Mesendoderm (in vitro differentiated cells): ENCODE data around the gene NSUN6.

Experiments used
- DNase-seq: peaks from one replicate; pipeline ENCODE4 v3.0.0; 2013
- H2AK5ac ChIP-seq: 2 replicates; pipeline ENCODE4 v1.6.1; 2013; ENCODE audit warnings: low read length, inconsistent platforms
- H2BK120ac ChIP-seq: 2 replicates; pipeline ENCODE4 v1.6.1; 2013; ENCODE audit warnings: low read depth, mild to moderate bottlenecking, low read length, moderate library complexity, mixed read lengths
- H2BK15ac ChIP-seq: replicated peaks from 2 replicates; pipeline ENCODE4 v1.6.1; 2013; ENCODE audit warnings: low read depth, mild to moderate bottlenecking, moderate library complexity
- H2BK5ac ChIP-seq: 2 replicates; pipeline ENCODE4 v1.6.1; 2013; ENCODE audit warnings: low read length, inconsistent platforms
- H3K18ac ChIP-seq: 2 replicates; pipeline ENCODE4 v1.6.1; 2013; ENCODE audit warnings: mild to moderate bottlenecking, low read length, mixed read lengths
- H3K23ac ChIP-seq: one replicate; pipeline ENCODE4 v1.6.1; 2013; ENCODE audit warnings: low read length
- H3K27ac ChIP-seq: 2 replicates; pipeline ENCODE4 v1.5.1; 2013; ENCODE audit warnings: low read depth, mild to moderate bottlenecking, inconsistent platforms, low read length, moderate library complexity
- H3K27me3 ChIP-seq: 2 replicates; pipeline ENCODE4 v1.6.1; 2013; ENCODE audit warnings: low read length, control low read depth, mild to moderate bottlenecking, inconsistent platforms; ENCODE audit not compliant: insufficient read depth, poor library complexity
- H3K36me3 ChIP-seq: 2 replicates; pipeline ENCODE4 v1.6.1; 2013; ENCODE audit warnings: low read length, inconsistent platforms; ENCODE audit not compliant: control insufficient read depth, insufficient read depth
- H3K4ac ChIP-seq: one replicate; pipeline ENCODE4 v1.6.1; 2013; ENCODE audit warnings: low read depth, mild to moderate bottlenecking, low read length, moderate library complexity
- H3K4me1 ChIP-seq: 2 replicates; pipeline ENCODE4 v1.6.1; 2013; ENCODE audit warnings: low read depth, low read length, inconsistent platforms; ENCODE audit not compliant: control insufficient read depth
- H3K4me2 ChIP-seq: 2 replicates; pipeline ENCODE4 v1.6.1; 2013; ENCODE audit warnings: low read length
- H3K4me3 ChIP-seq: 2 replicates; pipeline ENCODE4 v1.5.1; 2013; ENCODE audit warnings: mild to moderate bottlenecking, low read length
- H3K56ac ChIP-seq: one replicate; pipeline ENCODE4 v1.6.1; 2013; ENCODE audit warnings: low read length
- H3K79me1 ChIP-seq: 2 replicates; pipeline ENCODE4 v1.6.1; 2013; ENCODE audit warnings: low read length, inconsistent platforms
- H3K79me2 ChIP-seq: 2 replicates; pipeline ENCODE4 v1.6.1; 2013; ENCODE audit warnings: mild to moderate bottlenecking, low read length; ENCODE audit not compliant: control insufficient read depth, insufficient read depth
- H3K9ac ChIP-seq: 2 replicates; pipeline ENCODE4 v1.6.1; 2013; ENCODE audit warnings: low read length, inconsistent platforms
- H4K5ac ChIP-seq: one replicate; pipeline ENCODE4 v1.6.1; 2013; ENCODE audit warnings: low read length
- H4K8ac ChIP-seq: one replicate; pipeline ENCODE4 v1.6.1; 2013; ENCODE audit warnings: low read depth, mild to moderate bottlenecking, control low read depth, low read length, moderate library complexity
- WGBS: extraction: QIAGEN DNeasy Blood & Tissue Kit; methylation state at CpG from one replicate; pipeline ENCODE4 v1.1.7; 2013; ENCODE audit warnings: low lambda C conversion rate, missing lambda C conversion rate; ENCODE audit not compliant: insufficient coverage; ENCODE audit errors: extremely low coverage; 5-methylcytosine and 5-hydroxymethylcytosine counted together

NSUN6 gene

GRCh38 chr10:18563003-18563726 is 88.2 kb downstream of the NSUN6 start:
- no peak overlapping the region for H4K5ac ChIP-seq

GRCh38 chr10:18561861-18562551 is 89.4 kb downstream of the NSUN6 start:
- no peak overlapping the region for H3K4me2 ChIP-seq
- no peak overlapping the region for H2BK5ac ChIP-seq
- no peak overlapping the region for H3K23ac ChIP-seq
- no peak overlapping the region for H2BK15ac ChIP-seq
- H3K27me3 ChIP-seq, result no peaks in the 10 kb centered on the region
- no peak overlapping the region for H4K5ac ChIP-seq
- no peak overlapping the region for H3K9ac ChIP-seq
- H3K4me3 ChIP-seq, result no peak overlapping the region
- no peak overlapping the region for H2BK120ac ChIP-seq
- DNase-seq, result peak; percentile 66
- H3K56ac ChIP-seq, result no peak overlapping the region
- H3K4ac ChIP-seq, result no peak overlapping the region
- no peak overlapping the region for H3K27ac ChIP-seq
- H3K79me2 ChIP-seq, result no peaks in the 10 kb centered on the region
- H3K36me3 ChIP-seq, result no peaks in the 10 kb centered on the region
- WGBS, result 100% methylated on average over 7 of the region's 8 CpGs
- no peak overlapping the region for H2AK5ac ChIP-seq
- H4K8ac ChIP-seq, result no peak overlapping the region
- no peaks in the 10 kb centered on the region for H3K79me1 ChIP-seq
- H3K18ac ChIP-seq, result no peak overlapping the region
- no peaks in the 10 kb centered on the region for H3K4me1 ChIP-seq

More at GRCh38 chr10:18563003-18563726, 88.2 kb downstream of the NSUN6 start:
- Histone ChIP-seq H3K27me3 (no peaks in the 10 kb centered on the region), H3K79me1 (no peaks in the 10 kb centered on the region), H3K18ac (no peak overlapping the region), H2BK5ac (no peak overlapping the region), H2BK120ac (no peak overlapping the region), H3K4ac (no peak overlapping the region), H4K8ac (no peak overlapping the region), H3K4me2 (no peak overlapping the region), H3K56ac (no peak overlapping the region), H3K9ac (no peak overlapping the region), H3K79me2 (no peaks in the 10 kb centered on the region), H3K4me3 (no peak overlapping the region), H2BK15ac (no peak overlapping the region), H2AK5ac (no peak overlapping the region), H3K4me1 (no peaks in the 10 kb centered on the region), H3K27ac (no peak overlapping the region), H3K23ac (no peak overlapping the region), H3K36me3 (no peaks in the 10 kb centered on the region)
- DNase-seq, result no peak
- 100% methylated on average over 6 of the region's 6 CpGs for WGBS

GRCh38 chr10:18557960-18558359 is 93.4 kb downstream of the NSUN6 start:
- no peaks in the 10 kb centered on the region for H3K27me3 ChIP-seq
- no peak overlapping the region for H3K4me2 ChIP-seq
- no peak overlapping the region for H4K8ac ChIP-seq
- no peak overlapping the region for H3K56ac ChIP-seq
- no peaks in the 10 kb centered on the region for H3K4me1 ChIP-seq
- no peak overlapping the region for H2BK5ac ChIP-seq
- H3K4ac ChIP-seq, result no peak overlapping the region
- no peak overlapping the region for H3K27ac ChIP-seq
- H2BK15ac ChIP-seq, result no peak overlapping the region
- 100% methylated on average over 1 of the region's 1 CpG for WGBS
- no peak overlapping the region for H3K9ac ChIP-seq
- H3K79me1 ChIP-seq, result no peaks in the 10 kb centered on the region
- H3K36me3 ChIP-seq, result peaks cover 5% of the 10 kb centered on the region
- H4K5ac ChIP-seq, result no peak overlapping the region
- H2AK5ac ChIP-seq, result no peak overlapping the region
- no peak overlapping the region for H2BK120ac ChIP-seq
- H3K79me2 ChIP-seq, result no peaks in the 10 kb centered on the region
- no peak overlapping the region for H3K23ac ChIP-seq
- no peak overlapping the region for H3K4me3 ChIP-seq
- H3K18ac ChIP-seq, result no peak overlapping the region
- DNase-seq, result no peak

GRCh38 chr10:18556522-18557147 is 94.8 kb downstream of the NSUN6 start:
- peaks cover 5% of the 10 kb centered on the region for H3K36me3 ChIP-seq
- H3K4me2 ChIP-seq, result no peak overlapping the region
- H3K18ac ChIP-seq, result no peak overlapping the region
- H3K79me2 ChIP-seq, result no peaks in the 10 kb centered on the region
- WGBS, result 100% methylated on average over 3 of the region's 3 CpGs
- H3K79me1 ChIP-seq, result no peaks in the 10 kb centered on the region
- H3K23ac ChIP-seq, result no peak overlapping the region
- no peak overlapping the region for H3K4ac ChIP-seq
- no peak overlapping the region for H2AK5ac ChIP-seq
- H3K27ac ChIP-seq, result no peak overlapping the region
- H3K27me3 ChIP-seq, result no peaks in the 10 kb centered on the region
- H3K9ac ChIP-seq, result no peak overlapping the region
- DNase-seq, result no peak
- no peak overlapping the region for H3K4me3 ChIP-seq
- H2BK15ac ChIP-seq, result no peak overlapping the region
- no peak overlapping the region for H2BK120ac ChIP-seq
- H3K4me1 ChIP-seq, result no peaks in the 10 kb centered on the region
- H3K56ac ChIP-seq, result no peak overlapping the region
- H2BK5ac ChIP-seq, result no peak overlapping the region
- H4K8ac ChIP-seq, result no peak overlapping the region
- H4K5ac ChIP-seq, result no peak overlapping the region

- no peaks in the 10 kb centered on the region for H3K4me1 ChIP-seq
- no peak overlapping the region for H2BK15ac ChIP-seq
- no peaks in the 10 kb centered on the region for H3K27me3 ChIP-seq
- H3K27ac ChIP-seq, result no peak overlapping the region
- H3K79me1 ChIP-seq, result no peaks in the 10 kb centered on the region
- H2AK5ac ChIP-seq, result no peak overlapping the region
- no peaks in the 10 kb centered on the region for H3K79me2 ChIP-seq
- 100% methylated on average over 3 of the region's 3 CpGs for WGBS
- no peak overlapping the region for H3K56ac ChIP-seq
- H4K8ac ChIP-seq, result no peak overlapping the region
- H3K23ac ChIP-seq, result no peak overlapping the region
- no peak for DNase-seq
- H3K18ac ChIP-seq, result no peak overlapping the region
- H4K5ac ChIP-seq, result no peak overlapping the region
- H3K4ac ChIP-seq, result no peak overlapping the region
- H2BK120ac ChIP-seq, result no peak overlapping the region
- H3K4me3 ChIP-seq, result no peak overlapping the region
- no peak overlapping the region for H3K4me2 ChIP-seq
- no peak overlapping the region for H2BK5ac ChIP-seq
- H3K36me3 ChIP-seq, result peaks cover 5% of the 10 kb centered on the region
- no peak overlapping the region for H3K9ac ChIP-seq
These were observed 96.9 kb downstream of the NSUN6 start for GRCh38 chr10:18554479-18554878.
